A549 (cell line): ENCODE measurements around the gene UMOD. TPM values are rescaled to one million over a fixed set of nuclear protein-coding genes. Genes with fewer than 3 reads are reported as not detected.
A peak's percentile ranks its signal among the peaks of the same experiment; 100 is the strongest.

Experiments
- ATAC-seq, 2 experiments: fragments of 200-7000 bp in 1 of 2; fragments of >200 bp in 1 of 2; cut with Nextera tagmentation in 1 of 2; cut with Tn5 transposase in 1 of 2; 3 replicates each; pipeline versions ENCODE4 v1.8.0 to v1.9.1; 2018 to 2020; ENCODE audit warnings: mild to moderate bottlenecking in 1 of 2, moderate library complexity in 1 of 2
- CTCF ChIA-PET: fragments of 300-600 bp; sonication (Branson Sonifier 250); formaldehyde crosslinking; extraction: SDS; loops from one replicate; lab custom pipeline; 2021; ENCODE audit warnings: antibody characterized with exemption, inconsistent platforms; lab: Yijun Ruan, JAX
- POLR2A ChIA-PET: fragments of 350-600 bp; formaldehyde crosslinking; extraction: SDS; loops from one replicate; lab custom pipeline; 2021; ENCODE audit warnings: antibody characterized with exemption, inconsistent platforms; lab: Yijun Ruan, JAX
- DNase-seq, 2 experiments: peaks; one replicate each; pipeline versions ENCODE4 v3.0.0 to v3.0.0-alpha.2; 2011 to 2016; ENCODE audit warnings: low read depth in 1 of 2, low spot score in 1 of 2
- FAIRE-seq: peaks from 2 replicates; lab custom pipeline; 2011; peaks lifted over from hg19 to GRCh38; lab: Jason Lieb, UNC
- H3K27ac ChIP-seq, 2 experiments: fragments of >200 bp; sonication (Bioruptor Twin); formaldehyde crosslinking; 3 replicates each; pipeline ENCODE4 v1.5.1; 2016 to 2017
- H3K4me1 ChIP-seq: fragments of >200 bp; sonication (Bioruptor Twin); formaldehyde crosslinking; 3 replicates; pipeline ENCODE4 v1.6.1; 2016
- H3K4me2 ChIP-seq: fragments of >200 bp; sonication (Bioruptor Twin); formaldehyde crosslinking; 3 replicates; pipeline ENCODE4 v1.6.1; 2016
- H3K4me3 ChIP-seq: fragments of >200 bp; sonication (Bioruptor Twin); formaldehyde crosslinking; 3 replicates; pipeline ENCODE4 v1.5.1; 2016
- H3K9me3 ChIP-seq: fragments of >200 bp; sonication (Bioruptor Twin); formaldehyde crosslinking; 3 replicates; pipeline ENCODE4 v1.6.1; 2016
- CHD4 ChIP-seq: fragments of 200-600 bp; sonication (generic); IDR thresholded peaks from 2 replicates; pipeline ENCODE4 v1.6.1; 2016; ENCODE audit warnings: antibody characterized with exemption, mild to moderate bottlenecking, borderline replicate concordance
- EHF ChIP-seq: fragments of 250-450 bp; sonication (Bioruptor Pico); IDR thresholded peaks from 2 replicates; pipeline ENCODE4 v1.5.0; 2020; ENCODE audit warnings: mild to moderate bottlenecking
- EHMT2 ChIP-seq: fragments of 200-600 bp; sonication (generic); IDR thresholded peaks from 2 replicates; pipeline ENCODE4 v1.6.1; 2016; ENCODE audit warnings: antibody characterized with exemption, low read depth, mild to moderate bottlenecking, moderate library complexity
- GATA3 ChIP-seq: IDR thresholded peaks from 2 replicates; pipeline ENCODE4 v1.6.1; 2012; ENCODE audit warnings: borderline replicate concordance
- HOXA7 ChIP-seq: fragments of 250-450 bp; sonication (Bioruptor Pico); IDR thresholded peaks from 2 replicates; pipeline ENCODE4 v1.5.0; 2020; ENCODE audit warnings: mild to moderate bottlenecking, moderate library complexity
- HOXB5 ChIP-seq: fragments of 250-450 bp; sonication (Bioruptor Pico); IDR thresholded peaks from 2 replicates; pipeline ENCODE4 v1.5.0; 2020; ENCODE audit warnings: mild to moderate bottlenecking, moderate library complexity
- JUN ChIP-seq, 2 experiments: fragments of >200 bp; sonication (Bioruptor Twin); formaldehyde crosslinking; IDR thresholded peaks; 2 replicates in 1 of 2; 3 replicates in 1 of 2; pipeline ENCODE4 v1.6.1; 2016 to 2017
- KDM5A ChIP-seq: fragments of 200-600 bp; sonication (generic); IDR thresholded peaks from 2 replicates; pipeline ENCODE4 v1.6.1; 2016; ENCODE audit warnings: antibody characterized with exemption, mild to moderate bottlenecking
- MYC ChIP-seq: IDR thresholded peaks from 2 replicates; pipeline ENCODE4 v1.6.1; 2012; ENCODE audit warnings: mild to moderate bottlenecking, inconsistent platforms, low read length, improper control_type of control experiment, borderline replicate concordance
- NFE2L2 ChIP-seq: fragments of 150-350 bp; conservative IDR thresholded peaks from 2 replicates; pipeline ENCODE4 v1.6.1; 2014; ENCODE audit warnings: low read length
- RAD21 ChIP-seq, 2 experiments: fragments of >200 bp in 1 of 2; sonication (Bioruptor Twin) in 1 of 2; formaldehyde crosslinking in 1 of 2; IDR thresholded peaks in 1 of 2; conservative IDR thresholded peaks in 1 of 2; 2 replicates in 1 of 2; 3 replicates in 1 of 2; pipeline ENCODE4 v1.6.1; 2012 to 2018; ENCODE audit warnings: inconsistent platforms in 1 of 2
- RARB ChIP-seq: fragments of 250-450 bp; sonication (Bioruptor Pico); IDR thresholded peaks from 2 replicates; pipeline ENCODE4 v1.8.0; 2021; ENCODE audit warnings: mild to moderate bottlenecking, moderate library complexity
- RCOR1 ChIP-seq: fragments of 150-350 bp; IDR thresholded peaks from 2 replicates; pipeline ENCODE4 v1.6.1; 2014; ENCODE audit warnings: antibody characterized with exemption, low read length, low read depth
- RFX5 ChIP-seq: fragments of 450-650 bp; IDR thresholded peaks from 2 replicates; pipeline ENCODE4 v1.7.1; 2014; ENCODE audit warnings: antibody characterized with exemption, mild to moderate bottlenecking, moderate library complexity
- RNF2 ChIP-seq: fragments of 200-600 bp; sonication (generic); IDR thresholded peaks from 2 replicates; pipeline ENCODE4 v1.6.1; 2016; ENCODE audit warnings: low read depth, mild to moderate bottlenecking, antibody characterized with exemption, moderate library complexity, borderline replicate concordance
- SMC3 ChIP-seq: fragments of >200 bp; sonication (Bioruptor Twin); formaldehyde crosslinking; IDR thresholded peaks from 3 replicates; pipeline ENCODE4 v1.6.1; 2018; ENCODE audit warnings: inconsistent platforms
- TFCP2L1 ChIP-seq: fragments of 250-450 bp; sonication (Bioruptor Pico); IDR thresholded peaks from 2 replicates; pipeline ENCODE4 v1.5.0; 2021; ENCODE audit warnings: mild to moderate bottlenecking
- TP53 ChIP-seq: fragments of 250-450 bp; sonication (Bioruptor Pico); IDR thresholded peaks from 2 replicates; pipeline ENCODE4 v1.5.0; 2021; ENCODE audit warnings: mild to moderate bottlenecking, moderate library complexity
- ZNF302 ChIP-seq: fragments of 250-450 bp; sonication (Bioruptor Pico); IDR thresholded peaks from 2 replicates; pipeline ENCODE4 v1.9.0; 2021; ENCODE audit warnings: inconsistent platforms, mild to moderate bottlenecking, moderate library complexity
- ZSCAN20 ChIP-seq: fragments of 250-450 bp; sonication (Bioruptor Pico); IDR thresholded peaks from 2 replicates; pipeline ENCODE4 v1.8.0; 2022; ENCODE audit warnings: mild to moderate bottlenecking, moderate library complexity
- WGBS: methylation state at CpG from one replicate; pipeline ENCODE4 v1.1.6; 2017; ENCODE audit errors: missing lambda C conversion rate; 5-methylcytosine and 5-hydroxymethylcytosine counted together
- polyA plus RNA-seq, 4 experiments: library from polyadenylated mRNA; depleted of rRNA in 3 of 4; stranded (reverse); fragments of >200 nt; fragmentation: RNase III in 1 of 4; extraction: RNeasy Plus Mini Kit Qiagen cat#74134 plus additional on column Dnase treatment in 1 of 4; gene quantifications; 2 replicates in 3 of 4; 3 replicates in 1 of 4; pipeline ENCODE4 v1.2.3, GENCODE V29; 2011 to 2017
- TF ChIP-seq, protein P1 (sequence below): fragments of >200 bp; sonication (Bioruptor Twin); formaldehyde crosslinking; IDR thresholded peaks from 3 replicates; pipeline ENCODE4 v1.5.1; 2016
- TF ChIP-seq, protein P2 (sequence below): IDR thresholded peaks from 2 replicates; pipeline ENCODE4 v1.6.1; 2012
- TF ChIP-seq, protein P3 (sequence below): fragments of 200-600 bp; sonication (generic); IDR thresholded peaks from 2 replicates; pipeline ENCODE4 v1.6.1; 2016; ENCODE audit warnings: antibody characterized with exemption, mild to moderate bottlenecking, moderate library complexity

Gene UMOD
- polyA plus RNA-seq, 2 of the 4 experiments (the other 2 are of a cell fraction): not detected

DNA sequence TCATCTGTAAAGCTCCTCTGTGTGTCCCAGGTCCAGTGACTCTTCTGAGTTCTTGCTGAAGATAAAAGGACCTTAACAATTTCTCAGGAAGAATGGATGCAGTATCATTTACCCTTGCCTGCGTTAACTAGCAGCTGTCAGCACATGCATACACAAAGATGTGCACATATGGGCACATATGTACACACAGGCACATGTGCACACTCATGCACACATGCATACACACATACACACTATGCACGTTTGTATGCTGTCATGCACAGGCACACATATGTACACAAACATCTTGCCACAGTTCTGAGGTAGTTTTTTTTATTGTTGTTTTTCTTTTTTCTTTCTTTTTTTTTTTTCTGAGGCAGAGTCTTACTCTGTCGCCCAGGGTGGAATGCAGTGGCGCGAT is 50.1 kb downstream of the UMOD start:
- FAIRE-seq (no peak), ATAC-seq (no peak), DNase-seq (no peak)
- Histone ChIP-seq H3K4me3 (no peak overlapping the region), H3K4me1 (no peaks in the 10 kb centered on the region), H3K27ac (no peak overlapping the region), H3K4me2 (no peak overlapping the region), H3K9me3 (no peaks in the 10 kb centered on the region)
- TF ChIP-seq MYC (no peak), EHF (CRISPR knock-in tag) (no peak), RARB (CRISPR knock-in tag) (no peak), ZSCAN20 (CRISPR knock-in tag) (no peak), RFX5 (no peak), RAD21 (conservative IDR thresholded peaks at IDR 0.05 in 1 of 2, IDR thresholded peaks at IDR 0.05 in 1 of 2) (no peak), TFCP2L1 (CRISPR knock-in tag) (no peak), JUN (IDR thresholded peaks at IDR 0.05) (no peak), KDM5A (no peak), HOXA7 (CRISPR knock-in tag) (no peak), HOXB5 (CRISPR knock-in tag) (no peak), RNF2 (no peak), GATA3 (no peak), NFE2L2 (no peak), EHMT2 (no peak), ZNF302 (CRISPR knock-in tag) (no peak), CHD4 (no peak), SMC3 (no peak)
- TF ChIP-seq, protein P1, sequence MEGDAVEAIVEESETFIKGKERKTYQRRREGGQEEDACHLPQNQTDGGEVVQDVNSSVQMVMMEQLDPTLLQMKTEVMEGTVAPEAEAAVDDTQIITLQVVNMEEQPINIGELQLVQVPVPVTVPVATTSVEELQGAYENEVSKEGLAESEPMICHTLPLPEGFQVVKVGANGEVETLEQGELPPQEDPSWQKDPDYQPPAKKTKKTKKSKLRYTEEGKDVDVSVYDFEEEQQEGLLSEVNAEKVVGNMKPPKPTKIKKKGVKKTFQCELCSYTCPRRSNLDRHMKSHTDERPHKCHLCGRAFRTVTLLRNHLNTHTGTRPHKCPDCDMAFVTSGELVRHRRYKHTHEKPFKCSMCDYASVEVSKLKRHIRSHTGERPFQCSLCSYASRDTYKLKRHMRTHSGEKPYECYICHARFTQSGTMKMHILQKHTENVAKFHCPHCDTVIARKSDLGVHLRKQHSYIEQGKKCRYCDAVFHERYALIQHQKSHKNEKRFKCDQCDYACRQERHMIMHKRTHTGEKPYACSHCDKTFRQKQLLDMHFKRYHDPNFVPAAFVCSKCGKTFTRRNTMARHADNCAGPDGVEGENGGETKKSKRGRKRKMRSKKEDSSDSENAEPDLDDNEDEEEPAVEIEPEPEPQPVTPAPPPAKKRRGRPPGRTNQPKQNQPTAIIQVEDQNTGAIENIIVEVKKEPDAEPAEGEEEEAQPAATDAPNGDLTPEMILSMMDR: no peak
- WGBS: 32% methylated on average over 5 of the region's 5 CpGs
- POLR2A ChIA-PET: no interaction called here
- CTCF ChIA-PET: interaction anchor here (0.6 to 19.2 kb wide), 7 partner anchors 27 to 741 kb away, joined by 3 to 316 read pairs (median 5); no protein-coding TSS in a partner anchor

DNA sequence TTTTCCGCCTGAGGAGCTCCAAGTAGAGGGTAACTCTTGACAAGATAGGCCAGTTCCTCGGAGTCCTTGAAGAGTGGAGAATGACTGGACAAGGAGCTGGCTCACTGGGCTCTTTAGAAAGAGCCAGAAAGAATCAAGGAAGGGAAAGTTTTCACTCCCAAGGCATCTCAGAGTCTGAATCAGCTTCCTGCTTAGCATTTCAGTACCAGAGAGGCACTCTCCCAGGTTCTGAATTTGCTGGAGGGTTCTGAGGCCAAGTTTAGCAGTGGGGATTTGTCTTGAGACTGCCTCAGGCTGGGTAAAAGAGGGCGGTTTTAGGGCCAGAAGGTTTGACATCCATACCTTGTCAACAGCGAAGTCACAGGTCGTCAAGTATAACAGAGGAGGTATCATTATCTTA is 50.7 kb downstream of the UMOD start:
- Histone ChIP-seq H3K27ac (no peak overlapping the region), H3K4me2 (no peak overlapping the region), H3K9me3 (no peaks in the 10 kb centered on the region), H3K4me1 (no peaks in the 10 kb centered on the region), H3K4me3 (no peak overlapping the region)
- FAIRE-seq (no peak), DNase-seq (no peak), ATAC-seq (no peak)
- ChIA-PET CTCF (interaction anchor here (0.6 to 19.2 kb wide), 14 partner anchors 13 to 740 kb away, joined by 3 to 316 read pairs (median 5); no protein-coding TSS in a partner anchor), POLR2A (no interaction called here)
- 2% methylated on average over 5 of the region's 5 CpGs for WGBS
- TF ChIP-seq KDM5A: no peak
- no peak for TF ChIP-seq TP53 (CRISPR knock-in tag)
- TF ChIP-seq, protein P2, sequence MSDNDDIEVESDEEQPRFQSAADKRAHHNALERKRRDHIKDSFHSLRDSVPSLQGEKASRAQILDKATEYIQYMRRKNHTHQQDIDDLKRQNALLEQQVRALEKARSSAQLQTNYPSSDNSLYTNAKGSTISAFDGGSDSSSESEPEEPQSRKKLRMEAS: no peak
- TF ChIP-seq EHF (CRISPR knock-in tag): no peak
- TF ChIP-seq, protein P3, sequence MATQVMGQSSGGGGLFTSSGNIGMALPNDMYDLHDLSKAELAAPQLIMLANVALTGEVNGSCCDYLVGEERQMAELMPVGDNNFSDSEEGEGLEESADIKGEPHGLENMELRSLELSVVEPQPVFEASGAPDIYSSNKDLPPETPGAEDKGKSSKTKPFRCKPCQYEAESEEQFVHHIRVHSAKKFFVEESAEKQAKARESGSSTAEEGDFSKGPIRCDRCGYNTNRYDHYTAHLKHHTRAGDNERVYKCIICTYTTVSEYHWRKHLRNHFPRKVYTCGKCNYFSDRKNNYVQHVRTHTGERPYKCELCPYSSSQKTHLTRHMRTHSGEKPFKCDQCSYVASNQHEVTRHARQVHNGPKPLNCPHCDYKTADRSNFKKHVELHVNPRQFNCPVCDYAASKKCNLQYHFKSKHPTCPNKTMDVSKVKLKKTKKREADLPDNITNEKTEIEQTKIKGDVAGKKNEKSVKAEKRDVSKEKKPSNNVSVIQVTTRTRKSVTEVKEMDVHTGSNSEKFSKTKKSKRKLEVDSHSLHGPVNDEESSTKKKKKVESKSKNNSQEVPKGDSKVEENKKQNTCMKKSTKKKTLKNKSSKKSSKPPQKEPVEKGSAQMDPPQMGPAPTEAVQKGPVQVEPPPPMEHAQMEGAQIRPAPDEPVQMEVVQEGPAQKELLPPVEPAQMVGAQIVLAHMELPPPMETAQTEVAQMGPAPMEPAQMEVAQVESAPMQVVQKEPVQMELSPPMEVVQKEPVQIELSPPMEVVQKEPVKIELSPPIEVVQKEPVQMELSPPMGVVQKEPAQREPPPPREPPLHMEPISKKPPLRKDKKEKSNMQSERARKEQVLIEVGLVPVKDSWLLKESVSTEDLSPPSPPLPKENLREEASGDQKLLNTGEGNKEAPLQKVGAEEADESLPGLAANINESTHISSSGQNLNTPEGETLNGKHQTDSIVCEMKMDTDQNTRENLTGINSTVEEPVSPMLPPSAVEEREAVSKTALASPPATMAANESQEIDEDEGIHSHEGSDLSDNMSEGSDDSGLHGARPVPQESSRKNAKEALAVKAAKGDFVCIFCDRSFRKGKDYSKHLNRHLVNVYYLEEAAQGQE: peak; percentile 43; the same call in 1 of the 2 replicates
- TF ChIP-seq RCOR1: no peak
- TF ChIP-seq NFE2L2: no peak
